Upper lobe of left lung (tissue), 4 donors: ENCODE data around the gene PIK3C2A.

Experiments used
- EP300 ChIP-seq, 4 donors: sonication (generic); formaldehyde crosslinking; IDR thresholded peaks; one replicate each; pipeline ENCODE4 v1.5.1; 2017; ENCODE audit warnings: antibody characterized with exemption in 4 of 4, control low read depth in 2 of 4
- POLR2A ChIP-seq, 4 donors: fragments of 450-650 bp; IDR thresholded peaks; one replicate each; pipeline ENCODE4 v1.5.1; 2016 to 2017; ENCODE audit warnings: antibody characterized with exemption in 4 of 4, mild to moderate bottlenecking in 2 of 4
- POLR2AphosphoS5 ChIP-seq, 2 donors: sonication (generic); formaldehyde crosslinking; IDR thresholded peaks; one replicate each; pipeline ENCODE4 v1.5.1; 2017; ENCODE audit warnings: antibody characterized with exemption in 2 of 2
- TF ChIP-seq, protein P1 (sequence below), 6 experiments: fragments of 450-650 bp in 4 of 6; fragments of 200-600 bp in 2 of 6; sonication (generic) in 2 of 6; IDR thresholded peaks; one replicate each; pipeline ENCODE4 v1.5.1; 2016 to 2019; ENCODE audit warnings: antibody characterized with exemption in 6 of 6

DNA sequence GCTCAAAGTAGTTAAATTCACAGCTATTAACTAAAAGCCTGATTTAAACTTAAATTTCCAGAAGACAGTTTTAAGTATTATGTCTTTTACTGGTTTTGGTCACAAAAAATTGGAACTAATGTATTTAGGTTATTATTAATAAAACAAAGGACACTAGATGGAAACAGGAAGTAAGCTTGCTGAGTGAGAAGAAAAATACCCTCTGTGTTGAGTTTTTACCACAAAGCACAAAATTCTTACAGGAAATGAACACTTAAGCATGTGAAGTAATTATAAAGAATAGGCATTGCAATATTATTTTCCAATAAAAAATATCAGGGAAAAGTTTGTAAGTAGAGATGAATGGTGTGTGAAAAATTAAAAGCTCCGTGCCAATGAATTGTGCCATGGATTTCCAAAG, 46.3 kb downstream of the PIK3C2A start:
- TF ChIP-seq, protein P1, sequence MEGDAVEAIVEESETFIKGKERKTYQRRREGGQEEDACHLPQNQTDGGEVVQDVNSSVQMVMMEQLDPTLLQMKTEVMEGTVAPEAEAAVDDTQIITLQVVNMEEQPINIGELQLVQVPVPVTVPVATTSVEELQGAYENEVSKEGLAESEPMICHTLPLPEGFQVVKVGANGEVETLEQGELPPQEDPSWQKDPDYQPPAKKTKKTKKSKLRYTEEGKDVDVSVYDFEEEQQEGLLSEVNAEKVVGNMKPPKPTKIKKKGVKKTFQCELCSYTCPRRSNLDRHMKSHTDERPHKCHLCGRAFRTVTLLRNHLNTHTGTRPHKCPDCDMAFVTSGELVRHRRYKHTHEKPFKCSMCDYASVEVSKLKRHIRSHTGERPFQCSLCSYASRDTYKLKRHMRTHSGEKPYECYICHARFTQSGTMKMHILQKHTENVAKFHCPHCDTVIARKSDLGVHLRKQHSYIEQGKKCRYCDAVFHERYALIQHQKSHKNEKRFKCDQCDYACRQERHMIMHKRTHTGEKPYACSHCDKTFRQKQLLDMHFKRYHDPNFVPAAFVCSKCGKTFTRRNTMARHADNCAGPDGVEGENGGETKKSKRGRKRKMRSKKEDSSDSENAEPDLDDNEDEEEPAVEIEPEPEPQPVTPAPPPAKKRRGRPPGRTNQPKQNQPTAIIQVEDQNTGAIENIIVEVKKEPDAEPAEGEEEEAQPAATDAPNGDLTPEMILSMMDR (IDR thresholded peaks at IDR 0.05) = no peak
- no peak for TF ChIP-seq POLR2A (IDR thresholded peaks at IDR 0.05)
- no peak for TF ChIP-seq EP300 (IDR thresholded peaks at IDR 0.05)
- TF ChIP-seq POLR2AphosphoS5 (IDR thresholded peaks at IDR 0.05) = no peak
